B cell (primary cell): Measurements from ENCODE around the gene HIP1. TPM values are rescaled to one million over a fixed set of nuclear protein-coding genes. Genes with fewer than 3 reads are reported as not detected.

Source experiments
- ATAC-seq: fragments of 200-7000 bp; cut with Tn5 transposase; one replicate; pipeline ENCODE4 v1.10.0; 2021; ENCODE audit warnings: low read depth, mild to moderate bottlenecking, moderate number of reproducible peaks, moderate library complexity
- CTCF ChIA-PET: fragments of 350-600 bp; sonication (Branson Sonifier 250); formaldehyde crosslinking; loops from one replicate; lab custom pipeline; 2021; ENCODE audit warnings: antibody characterized with exemption, inconsistent platforms; lab: Charles Lee
- POLR2A ChIA-PET: fragments of 350-600 bp; sonication (Branson Sonifier 250); formaldehyde crosslinking; loops from one replicate; lab custom pipeline; 2021; ENCODE audit warnings: antibody characterized with exemption; lab: Charles Lee
- DNase-seq: peaks from one replicate; pipeline ENCODE4 v3.0.0; 2013
- H2AFZ ChIP-seq: 2 replicates; pipeline ENCODE4 v1.6.1; 2012; ENCODE audit warnings: mild to moderate bottlenecking, low read depth, low read length; ENCODE audit not compliant: insufficient read depth, poor library complexity, severe bottlenecking
- H3K27ac ChIP-seq, 2 donors: 1 replicate in 1 of 2; 2 replicates in 1 of 2; pipeline ENCODE4 v1.5.1; 2012 to 2013; ENCODE audit warnings: low read length in 2 of 2, mild to moderate bottlenecking in 2 of 2, moderate library complexity in 1 of 2
- H3K27me3 ChIP-seq, 4 experiments: fragments of 200-600 bp in 1 of 4; sonication (generic) in 1 of 4; replicated peaks in 1 of 4; 1 replicate in 2 of 4; 2 replicates in 2 of 4; pipeline versions ENCODE4 v1.6.1 to v1.7.0; 2013 to 2016; ENCODE audit warnings: low read length in 3 of 4, mild to moderate bottlenecking in 2 of 4, mixed read lengths in 1 of 4, moderate library complexity in 1 of 4; ENCODE audit not compliant: insufficient read depth in 4 of 4, control insufficient read depth in 3 of 4; ENCODE audit errors: control extremely low read depth in 1 of 4
- H3K36me3 ChIP-seq, 2 experiments: replicated peaks in 1 of 2; 1 replicate in 1 of 2; 2 replicates in 1 of 2; pipeline versions ENCODE4 v1.6.1 to v1.7.1; 2013; ENCODE audit warnings: low read length in 1 of 2; ENCODE audit not compliant: insufficient read depth in 2 of 2, control insufficient read depth in 1 of 2; ENCODE audit errors: control extremely low read depth in 1 of 2, extremely low read depth in 1 of 2
- H3K4me1 ChIP-seq, 2 donors: fragments of 200-600 bp in 1 of 2; sonication (generic) in 1 of 2; 1 replicate in 1 of 2; 2 replicates in 1 of 2; pipeline versions ENCODE4 v1.5.1 to v1.6.1; 2013 to 2017; ENCODE audit warnings: low read length in 2 of 2; ENCODE audit not compliant: control insufficient read depth in 2 of 2, insufficient read depth in 2 of 2
- H3K4me2 ChIP-seq: replicated peaks from 2 replicates; pipeline ENCODE3; 2012; ENCODE audit warnings: mild to moderate bottlenecking, low read depth, low read length; ENCODE audit not compliant: poor library complexity, severe bottlenecking
- H3K4me3 ChIP-seq, 5 experiments: fragments of 200-600 bp in 1 of 5; sonication (generic) in 1 of 5; 1 replicate in 3 of 5; 2 replicates in 2 of 5; pipeline versions ENCODE4 v1.5.1 to v1.7.0; 2011 to 2016; ENCODE audit warnings: low read length in 4 of 5, mild to moderate bottlenecking in 4 of 5, low read depth in 2 of 5, control low read depth in 1 of 5, moderate library complexity in 1 of 5; ENCODE audit not compliant: insufficient read depth in 1 of 5; ENCODE audit errors: control extremely low read depth in 1 of 5, extremely low read depth in 1 of 5
- H3K79me2 ChIP-seq: fragments of 200-600 bp; sonication (generic); one replicate; pipeline ENCODE4 v1.6.0; 2016; ENCODE audit warnings: low read length; ENCODE audit not compliant: control insufficient read depth, insufficient read depth
- H3K9ac ChIP-seq: fragments of 200-600 bp; sonication (generic); 2 replicates; pipeline ENCODE4 v1.6.1; 2017; ENCODE audit warnings: mild to moderate bottlenecking, low read length, moderate library complexity
- H3K9me3 ChIP-seq, 3 donors: one replicate each; pipeline versions ENCODE4 v1.6.1 to v1.7.1; 2013; ENCODE audit warnings: low read length in 2 of 3; ENCODE audit not compliant: control insufficient read depth in 2 of 3, insufficient read depth in 1 of 3; ENCODE audit errors: control extremely low read depth in 1 of 3
- H4K20me1 ChIP-seq: 2 replicates; pipeline ENCODE4 v1.6.0; 2012; ENCODE audit warnings: mild to moderate bottlenecking, low read length; ENCODE audit not compliant: insufficient read depth, control insufficient read depth, poor library complexity, severe bottlenecking
- H3K27ac Mint-ChIP-seq: one replicate; pipeline ENCODE4 v1.8.0; 2021; ENCODE audit warnings: mixed read lengths
- H3K27me3 Mint-ChIP-seq: one replicate; pipeline ENCODE4 v1.8.0; 2021; ENCODE audit warnings: mixed read lengths
- H3K4me1 Mint-ChIP-seq: one replicate; pipeline ENCODE4 v1.8.0; 2021; ENCODE audit warnings: mixed read lengths
- H3K4me3 Mint-ChIP-seq: one replicate; pipeline ENCODE4 v1.8.0; 2021; ENCODE audit warnings: mixed read lengths
- H3K9me3 Mint-ChIP-seq: one replicate; pipeline ENCODE4 v1.8.0; 2022; ENCODE audit warnings: mixed read lengths; ENCODE audit not compliant: insufficient read depth
- EZH2 ChIP-seq: IDR thresholded peaks from 2 replicates; pipeline ENCODE4 v1.6.1; 2012; ENCODE audit warnings: borderline replicate concordance, low read depth, mild to moderate bottlenecking, moderate library complexity, low read length; ENCODE audit not compliant: insufficient read depth, poor library complexity, severe bottlenecking
- WGBS: methylation state at CpG from one replicate; pipeline ENCODE4 v1.1.5; 2013; ENCODE audit warnings: missing lambda C conversion rate; ENCODE audit not compliant: insufficient coverage; 5-methylcytosine and 5-hydroxymethylcytosine counted together
- intact Hi-C: fragments of 100-400 bp; cut with micrococcal nuclease; formaldehyde crosslinking; loops from one replicate; pipeline ENCODE4 v1.10.0; 2022
- polyA plus RNA-seq: library from polyadenylated mRNA; depleted of rRNA; stranded (reverse); fragments of >200 nt; gene quantifications from 2 replicates; pipeline ENCODE4 v1.2.3, GENCODE V29; 2012
- total RNA-seq, 2 donors: library from RNA; stranded (reverse); fragments of 120-200 nt in 1 of 2; gene quantifications; 1 replicate in 1 of 2; 2 replicates in 1 of 2; pipeline versions ENCODE4 v1.2.3 to v1.2.4, GENCODE V29; 2013 to 2022
- TF ChIP-seq, protein P1 (sequence below): fragments of 200-600 bp; IDR thresholded peaks from one replicate; pipeline ENCODE4 v1.8.0; 2022; ENCODE audit warnings: antibody characterized with exemption, mild to moderate bottlenecking

Gene HIP1
- total and polyA plus RNA-seq, 2 donors (not counting 1 experiment from before 2014, with no cell fraction given), result 6.5 to 16.7 TPM

DNA sequence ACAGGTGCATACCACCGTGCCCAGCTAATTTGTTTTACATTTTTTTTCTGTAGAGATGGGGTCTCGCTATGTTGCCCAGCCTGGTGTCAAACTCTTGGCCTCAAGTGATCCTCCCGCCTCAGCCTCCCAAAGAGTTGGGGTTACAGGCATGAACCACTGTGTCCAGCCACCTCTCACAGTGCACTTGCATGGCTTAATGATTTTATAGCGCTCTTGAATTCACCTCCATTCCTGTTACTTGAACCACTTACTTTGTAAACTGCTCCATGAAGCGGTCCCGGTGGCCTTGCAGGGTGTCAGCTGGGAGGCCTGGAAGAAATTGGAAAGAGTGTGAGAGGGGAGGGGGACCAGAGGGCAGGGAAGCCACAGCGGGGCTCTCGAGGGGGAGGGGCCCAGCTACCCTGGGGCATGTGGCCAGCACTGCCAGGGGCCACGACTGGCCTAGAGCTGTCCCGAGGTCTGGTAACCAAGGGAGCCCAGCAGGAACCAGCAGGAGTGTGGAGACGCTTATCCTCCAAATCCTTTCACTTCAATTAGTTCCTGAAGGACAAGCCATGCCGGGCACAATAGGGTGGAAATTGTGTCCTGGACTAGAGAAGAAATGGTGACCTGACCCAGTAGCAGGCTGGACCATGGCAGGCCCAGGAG lies 170.7 kb downstream of the HIP1 start:
- H3K9me3 Mint-ChIP-seq, result no peaks in the 10 kb centered on the region
- Histone ChIP-seq H3K27me3 (no peaks in the 10 kb centered on the region), H4K20me1 (no peaks in the 10 kb centered on the region), H3K9me3 (peaks cover 0 to 2% (median 0%) of the 10 kb centered on the region in 3 donors), H3K4me2 (no peak overlapping the region), H3K27ac (no peak overlapping the region), H3K36me3 (peaks cover under 1 to 1% of the 10 kb centered on the region in 2 experiments), H3K4me3 (no peak overlapping the region), H3K9ac (no peak overlapping the region), H3K79me2 (no peaks in the 10 kb centered on the region), H3K4me1 (no peaks in the 10 kb centered on the region), H2AFZ (no peak overlapping the region)
- 98% methylated on average over 8 of the region's 12 CpGs for WGBS
- TF ChIP-seq, protein P1, sequence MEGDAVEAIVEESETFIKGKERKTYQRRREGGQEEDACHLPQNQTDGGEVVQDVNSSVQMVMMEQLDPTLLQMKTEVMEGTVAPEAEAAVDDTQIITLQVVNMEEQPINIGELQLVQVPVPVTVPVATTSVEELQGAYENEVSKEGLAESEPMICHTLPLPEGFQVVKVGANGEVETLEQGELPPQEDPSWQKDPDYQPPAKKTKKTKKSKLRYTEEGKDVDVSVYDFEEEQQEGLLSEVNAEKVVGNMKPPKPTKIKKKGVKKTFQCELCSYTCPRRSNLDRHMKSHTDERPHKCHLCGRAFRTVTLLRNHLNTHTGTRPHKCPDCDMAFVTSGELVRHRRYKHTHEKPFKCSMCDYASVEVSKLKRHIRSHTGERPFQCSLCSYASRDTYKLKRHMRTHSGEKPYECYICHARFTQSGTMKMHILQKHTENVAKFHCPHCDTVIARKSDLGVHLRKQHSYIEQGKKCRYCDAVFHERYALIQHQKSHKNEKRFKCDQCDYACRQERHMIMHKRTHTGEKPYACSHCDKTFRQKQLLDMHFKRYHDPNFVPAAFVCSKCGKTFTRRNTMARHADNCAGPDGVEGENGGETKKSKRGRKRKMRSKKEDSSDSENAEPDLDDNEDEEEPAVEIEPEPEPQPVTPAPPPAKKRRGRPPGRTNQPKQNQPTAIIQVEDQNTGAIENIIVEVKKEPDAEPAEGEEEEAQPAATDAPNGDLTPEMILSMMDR, result no peak
- TF ChIP-seq EZH2, result no peak
- ATAC-seq, result no peak
- no peak overlapping the region for H3K4me3 Mint-ChIP-seq
- intact Hi-C loops, result no loop called here
- no peak overlapping the region for H3K27ac Mint-ChIP-seq
- H3K4me1 Mint-ChIP-seq, result peaks cover 4% of the 10 kb centered on the region
- POLR2A ChIA-PET, result no interaction called here
- no peak for DNase-seq
- no peaks in the 10 kb centered on the region for H3K27me3 Mint-ChIP-seq
- CTCF ChIA-PET, result no interaction called here

DNA sequence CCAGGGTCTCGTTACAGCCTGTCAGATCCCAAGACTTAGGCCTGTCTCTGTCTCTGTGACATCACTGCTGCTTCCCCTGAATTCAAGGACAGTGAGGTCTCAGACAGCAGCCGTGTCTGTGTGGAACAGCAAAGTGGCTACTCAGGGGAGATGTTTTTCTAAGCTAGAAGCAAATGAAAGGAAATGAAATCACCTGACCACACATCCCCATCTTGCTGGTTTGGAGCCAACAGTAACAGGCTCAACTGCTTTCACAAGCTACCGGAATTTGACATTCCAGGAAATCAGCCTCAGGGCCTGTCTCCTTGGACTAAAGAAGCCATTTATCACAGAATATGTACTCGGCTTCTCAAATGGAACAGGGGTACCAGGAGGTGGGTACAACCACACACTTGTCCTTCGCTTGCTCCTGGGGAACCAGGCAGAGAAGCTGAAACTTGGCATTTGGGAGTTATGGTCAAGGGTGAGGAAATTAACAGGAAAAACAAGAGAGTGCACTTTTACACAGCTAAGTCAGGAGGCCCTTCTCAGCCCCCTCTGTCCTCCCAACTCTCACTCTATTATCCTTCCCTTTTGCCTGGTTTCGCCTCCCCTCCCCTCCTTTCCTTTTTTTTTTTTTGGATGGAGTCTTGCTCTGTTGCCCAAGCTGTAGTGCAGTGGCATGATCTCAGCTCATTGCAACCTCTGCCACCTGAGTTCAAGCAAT lies 173.5 kb downstream of the HIP1 start:
- ATAC-seq (no peak), DNase-seq (no peak)
- Mint-ChIP-seq H3K4me3 (no peak overlapping the region), H3K27ac (no peak overlapping the region), H3K9me3 (peaks cover 7% of the 10 kb centered on the region), H3K4me1 (peaks cover 4% of the 10 kb centered on the region), H3K27me3 (no peaks in the 10 kb centered on the region)
- 53% methylated on average over 2 of the region's 6 CpGs for WGBS
- no peak for TF ChIP-seq EZH2
- TF ChIP-seq, protein P1, result no peak
- Histone ChIP-seq H2AFZ (no peak overlapping the region), H3K27ac (no peak overlapping the region), H3K4me2 (no peak overlapping the region), H3K9me3 (peaks cover 0 to 16% (median 13%) of the 10 kb centered on the region in 3 donors), H3K79me2 (no peaks in the 10 kb centered on the region), H3K27me3 (no peaks in the 10 kb centered on the region), H3K9ac (no peak overlapping the region), H3K4me1 (no peaks in the 10 kb centered on the region), H4K20me1 (no peaks in the 10 kb centered on the region), H3K36me3 (peaks cover 1 to 9% of the 10 kb centered on the region in 2 experiments), H3K4me3 (no peak overlapping the region)
- CTCF ChIA-PET, result interaction anchor here (0.7 kb wide), 1 partner anchor 77 kb away, joined by 3 read pairs; no protein-coding TSS in a partner anchor
- intact Hi-C loops, result no loop called here
- POLR2A ChIA-PET, result interaction anchor here (0.6 kb wide), 1 partner anchor 356 kb away, joined by 7 read pairs; no protein-coding TSS in a partner anchor
